Upper lobe of left lung (tissue), 4 donors: ENCODE data around the gene MAGI2.

Source experiments
- CTCF ChIP-seq, 6 experiments: fragments of 450-650 bp in 4 of 6; fragments of 200-600 bp in 2 of 6; sonication (generic) in 2 of 6; IDR thresholded peaks; one replicate each; pipeline ENCODE4 v1.5.1; 2016 to 2019; ENCODE audit warnings: antibody characterized with exemption in 6 of 6
- EP300 ChIP-seq, 4 donors: sonication (generic); formaldehyde crosslinking; IDR thresholded peaks; one replicate each; pipeline ENCODE4 v1.5.1; 2017; ENCODE audit warnings: antibody characterized with exemption in 4 of 4, control low read depth in 2 of 4
- POLR2A ChIP-seq, 4 donors: fragments of 450-650 bp; IDR thresholded peaks; one replicate each; pipeline ENCODE4 v1.5.1; 2016 to 2017; ENCODE audit warnings: antibody characterized with exemption in 4 of 4, mild to moderate bottlenecking in 2 of 4
- POLR2AphosphoS5 ChIP-seq, 2 donors: sonication (generic); formaldehyde crosslinking; IDR thresholded peaks; one replicate each; pipeline ENCODE4 v1.5.1; 2017; ENCODE audit warnings: antibody characterized with exemption in 2 of 2

- TF ChIP-seq CTCF (IDR thresholded peaks at IDR 0.05), result no peak
- no peak for TF ChIP-seq POLR2AphosphoS5 (IDR thresholded peaks at IDR 0.05)
- TF ChIP-seq POLR2A (IDR thresholded peaks at IDR 0.05), result no peak
- TF ChIP-seq EP300 (IDR thresholded peaks at IDR 0.05), result no peak
These were observed 92.3 kb downstream of the MAGI2 start for GRCh38 chr7:79361214-79361613.
